ENCODE measurements around the gene SOBP.

GRCh38 chr6:107645740-107646139, 155.8 kb downstream of the SOBP start:
- no peak for TF ChIP-seq SUZ12 (IDR thresholded peaks at IDR 0.05; ENCODE audit: extremely low read depth, insufficient read depth, insufficient read length)
- TF ChIP-seq YY1 (IDR thresholded peaks at IDR 0.05; ENCODE audit: insufficient read depth, insufficient read length): no peak
- TF ChIP-seq ZNF274 (IDR thresholded peaks at IDR 0.05; ENCODE audit: low read depth, low read length): no peak
